SK-N-SH treated with all-trans-retinoic acid at 6 μM for 48 hours (cell line): ENCODE data around the gene LRMDA.

Source experiments
- ATAC-seq: fragments of 200-7000 bp; cut with Tn5 transposase; 3 replicates; pipeline ENCODE4 v1.9.1; 2020; ENCODE audit warnings: mild to moderate bottlenecking, moderate library complexity
- ARNTL ChIP-seq: fragments of 450-650 bp; formaldehyde crosslinking; IDR thresholded peaks from 2 replicates; pipeline ENCODE4 v1.5.0; 2020; ENCODE audit warnings: low read depth, mild to moderate bottlenecking, moderate library complexity, borderline replicate concordance
- BACH2 ChIP-seq: fragments of 250-450 bp; sonication (Bioruptor Pico); IDR thresholded peaks from 2 replicates; pipeline ENCODE4 v1.9.0; 2021; ENCODE audit warnings: mild to moderate bottlenecking, borderline replicate concordance
- CSDC2 ChIP-seq: fragments of 250-450 bp; sonication (Bioruptor Pico); IDR thresholded peaks from 2 replicates; pipeline ENCODE4 v1.5.0; 2020; ENCODE audit warnings: mild to moderate bottlenecking, moderate library complexity
- ESRRG ChIP-seq: fragments of 250-450 bp; sonication (Bioruptor Pico); IDR thresholded peaks from 2 replicates; pipeline ENCODE4 v1.6.1; 2021; ENCODE audit warnings: mild to moderate bottlenecking
- GLIS3 ChIP-seq: fragments of 250-450 bp; sonication (Bioruptor Pico); IDR thresholded peaks from 2 replicates; pipeline ENCODE4 v1.5.0; 2020; ENCODE audit warnings: mild to moderate bottlenecking, moderate library complexity
- ISL1 ChIP-seq: fragments of 250-450 bp; sonication (Bioruptor Pico); IDR thresholded peaks from 2 replicates; pipeline ENCODE4 v2.1.2; 2022; ENCODE audit warnings: mild to moderate bottlenecking, moderate library complexity
- OSR1 ChIP-seq: fragments of 250-450 bp; sonication (Bioruptor Pico); IDR thresholded peaks from 2 replicates; pipeline ENCODE4 v1.8.0; 2022; ENCODE audit warnings: moderate library complexity, mild to moderate bottlenecking, inconsistent platforms
- PATZ1 ChIP-seq: fragments of 250-450 bp; sonication (Bioruptor Pico); IDR thresholded peaks from 2 replicates; pipeline ENCODE4 v1.8.0; 2020; ENCODE audit warnings: mild to moderate bottlenecking, moderate library complexity, borderline replicate concordance
- POU6F1 ChIP-seq: fragments of 250-450 bp; sonication (Bioruptor Pico); IDR thresholded peaks from 2 replicates; pipeline ENCODE4 v1.8.0; 2021; ENCODE audit warnings: low read depth, mild to moderate bottlenecking, moderate library complexity, borderline replicate concordance
- PPARA ChIP-seq: fragments of 250-450 bp; sonication (Bioruptor Pico); IDR thresholded peaks from 2 replicates; pipeline ENCODE4 v1.5.0; 2020; ENCODE audit warnings: mild to moderate bottlenecking, borderline replicate concordance
- RARB ChIP-seq: fragments of 250-450 bp; sonication (Bioruptor Pico); IDR thresholded peaks from 2 replicates; pipeline ENCODE4 v1.8.0; 2021; ENCODE audit warnings: mild to moderate bottlenecking, moderate library complexity
- SNAI2 ChIP-seq: fragments of 250-450 bp; sonication (Bioruptor Pico); IDR thresholded peaks from 2 replicates; pipeline ENCODE4 v1.5.0; 2020; ENCODE audit warnings: mild to moderate bottlenecking, moderate library complexity
- TCF4 ChIP-seq: fragments of 250-450 bp; sonication (Bioruptor Pico); IDR thresholded peaks from 2 replicates; pipeline ENCODE4 v1.8.0; 2021; ENCODE audit warnings: mild to moderate bottlenecking, moderate library complexity, borderline replicate concordance
- TOX ChIP-seq: fragments of 250-450 bp; sonication (Bioruptor Pico); IDR thresholded peaks from 2 replicates; pipeline ENCODE4 v1.8.0; 2021; ENCODE audit warnings: mild to moderate bottlenecking, moderate library complexity, borderline replicate concordance
- ZC3H10 ChIP-seq: fragments of 250-450 bp; sonication (Bioruptor Pico); IDR thresholded peaks from 2 replicates; pipeline ENCODE4 v1.5.1; 2021; ENCODE audit warnings: mild to moderate bottlenecking, moderate library complexity
- ZFP3 ChIP-seq: fragments of 250-450 bp; sonication (Bioruptor Pico); IDR thresholded peaks from 2 replicates; pipeline ENCODE4 v1.5.0; 2020; ENCODE audit warnings: mild to moderate bottlenecking, moderate library complexity
- ZFP30 ChIP-seq: fragments of 450-650 bp; formaldehyde crosslinking; IDR thresholded peaks from 2 replicates; pipeline ENCODE4 v1.5.0; 2022; ENCODE audit warnings: mild to moderate bottlenecking, moderate library complexity
- ZNF565 ChIP-seq: fragments of 450-650 bp; formaldehyde crosslinking; conservative IDR thresholded peaks from 2 replicates; pipeline ENCODE4 v1.5.0; 2020; ENCODE audit warnings: low read depth, mild to moderate bottlenecking, moderate library complexity
- ZNF70 ChIP-seq: fragments of 450-650 bp; formaldehyde crosslinking; IDR thresholded peaks from 2 replicates; pipeline ENCODE4 v1.5.0; 2020; ENCODE audit warnings: mild to moderate bottlenecking, moderate library complexity
- ZNF8 ChIP-seq: fragments of 450-650 bp; formaldehyde crosslinking; IDR thresholded peaks from 2 replicates; pipeline ENCODE4 v1.5.0; 2020; ENCODE audit warnings: mild to moderate bottlenecking, moderate library complexity
- TF ChIP-seq, protein P1 (sequence below): fragments of 250-450 bp; sonication (Bioruptor Pico); IDR thresholded peaks from 2 replicates; pipeline ENCODE4 v1.5.1; 2021; ENCODE audit warnings: mild to moderate bottlenecking, moderate library complexity
- TF ChIP-seq, protein P2 (sequence below): fragments of 250-450 bp; sonication (Bioruptor Pico); IDR thresholded peaks from 2 replicates; pipeline ENCODE4 v1.5.1; 2020; ENCODE audit warnings: low read depth, mild to moderate bottlenecking, moderate library complexity

Gene LRMDA

GRCh38 chr10:76265441-76266113 is 834.2 kb downstream of the LRMDA start:
- ATAC-seq = no peak
- TF ChIP-seq PATZ1 = no peak
- no peak for TF ChIP-seq GLIS3 (CRISPR knock-in tag)
- TF ChIP-seq PPARA = no peak
- TF ChIP-seq BACH2 (CRISPR knock-in tag) = no peak
- TF ChIP-seq RARB = no peak
- TF ChIP-seq, protein P1, sequence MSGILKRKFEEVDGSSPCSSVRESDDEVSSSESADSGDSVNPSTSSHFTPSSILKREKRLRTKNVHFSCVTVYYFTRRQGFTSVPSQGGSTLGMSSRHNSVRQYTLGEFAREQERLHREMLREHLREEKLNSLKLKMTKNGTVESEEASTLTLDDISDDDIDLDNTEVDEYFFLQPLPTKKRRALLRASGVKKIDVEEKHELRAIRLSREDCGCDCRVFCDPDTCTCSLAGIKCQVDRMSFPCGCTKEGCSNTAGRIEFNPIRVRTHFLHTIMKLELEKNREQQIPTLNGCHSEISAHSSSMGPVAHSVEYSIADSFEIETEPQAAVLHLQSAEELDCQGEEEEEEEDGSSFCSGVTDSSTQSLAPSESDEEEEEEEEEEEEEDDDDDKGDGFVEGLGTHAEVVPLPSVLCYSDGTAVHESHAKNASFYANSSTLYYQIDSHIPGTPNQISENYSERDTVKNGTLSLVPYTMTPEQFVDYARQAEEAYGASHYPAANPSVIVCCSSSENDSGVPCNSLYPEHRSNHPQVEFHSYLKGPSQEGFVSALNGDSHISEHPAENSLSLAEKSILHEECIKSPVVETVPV (CRISPR knock-in tag) = no peak
- TF ChIP-seq TCF4 = no peak
- TF ChIP-seq ZNF565 = no peak

- TF ChIP-seq RARB (no peak), ZFP30 (CRISPR knock-in tag) (no peak), ZNF8 (no peak), ZFP3 (CRISPR knock-in tag) (no peak), OSR1 (no peak), CSDC2 (no peak), BACH2 (CRISPR knock-in tag) (no peak), ESRRG (CRISPR knock-in tag) (no peak)
- ATAC-seq = no peak
Measured at GRCh38 chr10:76268530-76268929, 837.1 kb downstream of the LRMDA start.

DNA sequence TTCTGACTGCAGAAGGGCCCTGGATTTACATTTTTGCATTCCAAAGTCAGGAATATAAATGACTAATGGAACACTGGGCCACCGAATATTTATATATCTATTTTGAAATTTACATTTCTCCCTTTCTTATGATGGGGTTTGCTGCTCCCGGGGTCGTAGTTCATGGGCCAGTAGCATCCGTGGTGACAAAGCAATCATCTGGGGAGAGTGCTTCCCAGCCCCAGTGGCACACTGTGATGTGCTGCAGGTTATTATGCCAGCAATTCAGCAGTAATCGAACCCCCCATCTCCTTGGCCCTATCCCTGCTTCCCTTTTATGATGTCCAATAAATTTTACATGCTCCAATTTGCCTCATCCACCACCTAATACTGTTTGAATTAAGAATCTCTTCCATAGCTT is 837.5 kb downstream of the LRMDA start:
- no peak for TF ChIP-seq ZC3H10 (CRISPR knock-in tag)
- TF ChIP-seq ISL1 (CRISPR knock-in tag) = no peak
- TF ChIP-seq, protein P2, sequence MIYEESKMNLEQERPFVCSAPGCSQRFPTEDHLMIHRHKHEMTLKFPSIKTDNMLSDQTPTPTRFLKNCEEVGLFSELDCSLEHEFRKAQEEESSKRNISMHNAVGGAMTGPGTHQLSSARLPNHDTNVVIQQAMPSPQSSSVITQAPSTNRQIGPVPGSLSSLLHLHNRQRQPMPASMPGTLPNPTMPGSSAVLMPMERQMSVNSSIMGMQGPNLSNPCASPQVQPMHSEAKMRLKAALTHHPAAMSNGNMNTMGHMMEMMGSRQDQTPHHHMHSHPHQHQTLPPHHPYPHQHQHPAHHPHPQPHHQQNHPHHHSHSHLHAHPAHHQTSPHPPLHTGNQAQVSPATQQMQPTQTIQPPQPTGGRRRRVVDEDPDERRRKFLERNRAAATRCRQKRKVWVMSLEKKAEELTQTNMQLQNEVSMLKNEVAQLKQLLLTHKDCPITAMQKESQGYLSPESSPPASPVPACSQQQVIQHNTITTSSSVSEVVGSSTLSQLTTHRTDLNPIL (CRISPR knock-in tag) = no peak
- TF ChIP-seq ZFP30 (CRISPR knock-in tag) = no peak
- no peak for TF ChIP-seq ZFP3 (CRISPR knock-in tag)
- TF ChIP-seq ESRRG (CRISPR knock-in tag) = no peak
- no peak for TF ChIP-seq ARNTL
- no peak for TF ChIP-seq TCF4
- TF ChIP-seq POU6F1 (CRISPR knock-in tag) = no peak
- no peak for TF ChIP-seq TOX (CRISPR knock-in tag)
- TF ChIP-seq, protein P1 (CRISPR knock-in tag) = no peak
- no peak for TF ChIP-seq BACH2 (CRISPR knock-in tag)
- no peak for TF ChIP-seq SNAI2 (CRISPR knock-in tag)
- no peak for TF ChIP-seq ZNF565
- no peak for TF ChIP-seq OSR1
- no peak for TF ChIP-seq GLIS3 (CRISPR knock-in tag)
- no peak for ATAC-seq

DNA sequence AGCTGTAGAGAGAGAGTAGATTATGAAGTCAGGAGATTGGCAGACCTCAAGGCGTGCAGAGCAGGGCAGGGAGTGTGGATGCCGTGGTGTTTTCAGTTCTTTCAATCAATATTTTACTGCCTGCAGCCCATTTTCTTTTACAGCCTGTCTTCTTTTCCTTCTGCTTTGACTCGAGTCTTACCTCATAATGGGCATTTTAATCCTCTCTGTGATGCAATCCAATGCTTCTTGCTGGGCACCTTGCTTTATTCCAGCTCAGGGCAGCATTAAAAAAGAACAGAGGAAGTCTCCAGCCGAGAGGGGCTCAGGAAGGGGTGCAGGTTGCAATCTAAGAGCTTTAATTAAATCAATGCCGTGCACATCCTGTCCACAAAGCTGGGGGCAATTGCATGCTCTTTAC is 839.0 kb downstream of the LRMDA start:
- ATAC-seq = no peak
- no peak for TF ChIP-seq TCF4
- no peak for TF ChIP-seq BACH2 (CRISPR knock-in tag)
- TF ChIP-seq PPARA = no peak
- TF ChIP-seq ZNF70 (CRISPR knock-in tag) = no peak
- no peak for TF ChIP-seq ZFP3 (CRISPR knock-in tag)
- TF ChIP-seq GLIS3 (CRISPR knock-in tag) = no peak
- TF ChIP-seq OSR1 = no peak
- no peak for TF ChIP-seq ESRRG (CRISPR knock-in tag)
- no peak for TF ChIP-seq SNAI2 (CRISPR knock-in tag)
- no peak for TF ChIP-seq ISL1 (CRISPR knock-in tag)
- TF ChIP-seq, protein P1 (CRISPR knock-in tag) = no peak
- no peak for TF ChIP-seq POU6F1 (CRISPR knock-in tag)
- no peak for TF ChIP-seq PATZ1
- no peak for TF ChIP-seq ZNF565
